Upper lobe of right lung (tissue), 1 donor: ENCODE data around the gene PRAMEF2. TPM values are rescaled to one million over a fixed set of nuclear protein-coding genes. Genes with fewer than 3 reads are reported as not detected.
"Not testable (repeated sequence)": the region's sequence is repeated elsewhere in the genome, so short reads cannot be mapped to it uniquely, and the experiment has no call there.

Experiments
- ATAC-seq: fragments of 200-7000 bp; cut with Tn5 transposase; one replicate; pipeline ENCODE4 v1.9.1; 2020; ENCODE audit warnings: mild to moderate bottlenecking, moderate library complexity
- DNase-seq: peaks from one replicate; pipeline ENCODE4 v3.0.0-alpha.2; 2020
- H3K27ac ChIP-seq: fragments of 200-600 bp; one replicate; pipeline ENCODE4 v1.8.0; 2022
- H3K27me3 ChIP-seq: fragments of 200-600 bp; one replicate; pipeline ENCODE4 v1.8.0; 2022; ENCODE audit warnings: mild to moderate bottlenecking
- H3K36me3 ChIP-seq: fragments of 200-600 bp; one replicate; pipeline ENCODE4 v1.8.0; 2022
- H3K4me1 ChIP-seq: fragments of 200-600 bp; one replicate; pipeline ENCODE4 v1.8.0; 2022
- H3K4me3 ChIP-seq: fragments of 200-600 bp; one replicate; pipeline ENCODE4 v1.8.0; 2022; ENCODE audit warnings: mild to moderate bottlenecking
- H3K9me3 ChIP-seq: fragments of 200-600 bp; one replicate; pipeline ENCODE4 v1.8.0; 2022
- CTCF ChIP-seq: fragments of 200-600 bp; IDR thresholded peaks from one replicate; pipeline ENCODE4 v1.8.0; 2022; ENCODE audit warnings: antibody characterized with exemption
- intact Hi-C: fragments of 100-400 bp; cut with DNase I; formaldehyde crosslinking; loops from one replicate; pipeline ENCODE4 v1.11.0; 2022
- total RNA-seq: library from RNA; stranded (reverse); fragmentation: NEBNext Ultra II Directional; extraction: Animal tissue kit (Norgen Biotek cat#: 25700); gene quantifications from one replicate; pipeline ENCODE4 v1.2.1, GENCODE V29; 2021
- donor health status: DM: no; HTN: yes; CAD: no; lungs with severe emphysema.

PRAMEF2 gene
- total RNA-seq, 1 donor from 2014 or later: not detected

GRCh38 chr1:12851779-12852178 is 5.1 kb upstream of the PRAMEF2 start:
- H3K4me1 ChIP-seq: no peaks in the 10 kb centered on the region
- DNase-seq (no peak), ATAC-seq (no peak)
- no peak for TF ChIP-seq CTCF
- no peaks in the 10 kb centered on the region for H3K9me3 ChIP-seq
- no peaks in the 10 kb centered on the region for H3K27me3 ChIP-seq
- intact Hi-C loops: no loop called here
- no peak overlapping the region for H3K27ac ChIP-seq
- no peaks in the 10 kb centered on the region for H3K36me3 ChIP-seq
- no peak overlapping the region for H3K4me3 ChIP-seq

- intact Hi-C loops, H3K36me3 ChIP-seq, ATAC-seq, DNase-seq, H3K27ac ChIP-seq, H3K27me3 ChIP-seq, H3K4me3 ChIP-seq, H3K4me1 ChIP-seq, H3K9me3 ChIP-seq: not testable (repeated sequence)
These were observed 6.4 kb downstream of the PRAMEF2 start for GRCh38 chr1:12863131-12863880.

GRCh38 chr1:12878453-12878852 is 21.6 kb downstream of the PRAMEF2 start:
- H3K36me3 ChIP-seq, ATAC-seq, H3K27ac ChIP-seq, H3K4me3 ChIP-seq, intact Hi-C loops, H3K4me1 ChIP-seq, H3K27me3 ChIP-seq, H3K9me3 ChIP-seq, DNase-seq: not testable (repeated sequence)

- H3K27me3 ChIP-seq, ATAC-seq, intact Hi-C loops, H3K27ac ChIP-seq, H3K36me3 ChIP-seq, H3K4me1 ChIP-seq, DNase-seq, H3K9me3 ChIP-seq, H3K4me3 ChIP-seq: not testable (repeated sequence)
These were observed 29.2 kb downstream of the PRAMEF2 start, which contains the start of gene PRAMEF4 for GRCh38 chr1:12886101-12886500. Gene PRAMEF4, minus strand, starts transcription at chr1:12886201. Its CDS starts 2,807 bp downstream, at chr1:12883394.

GRCh38 chr1:12898170-12898569 is 41.3 kb downstream of the PRAMEF2 start, which contains the start of gene PRAMEF10:
Gene PRAMEF10, minus strand, starts transcription at chr1:12898270. Its CDS starts 2,423 bp downstream, at chr1:12895847.
- DNase-seq, ATAC-seq, H3K9me3 ChIP-seq, intact Hi-C loops, H3K27me3 ChIP-seq, H3K27ac ChIP-seq, H3K4me1 ChIP-seq, H3K4me3 ChIP-seq, H3K36me3 ChIP-seq: not testable (repeated sequence)

GRCh38 chr1:12899186-12899585 is 42.3 kb downstream of the PRAMEF2 start:
- H3K4me1 ChIP-seq, H3K27ac ChIP-seq, intact Hi-C loops, ATAC-seq, H3K27me3 ChIP-seq, H3K4me3 ChIP-seq, H3K9me3 ChIP-seq, H3K36me3 ChIP-seq, DNase-seq: not testable (repeated sequence)

- ATAC-seq, DNase-seq, H3K27me3 ChIP-seq, H3K4me1 ChIP-seq, H3K36me3 ChIP-seq, H3K27ac ChIP-seq, H3K9me3 ChIP-seq, intact Hi-C loops, H3K4me3 ChIP-seq: not testable (repeated sequence)
These were observed 47.1 kb downstream of the PRAMEF2 start for GRCh38 chr1:12903793-12904572.

Other genes with a start within 250 kb of the PRAMEF2 start
- gene DHRS3, start 238.9 kb upstream of the PRAMEF2 start, total RNA-seq: 106 TPM
- gene AADACL4, start 213.0 kb upstream of the PRAMEF2 start, total RNA-seq: not detected
- not detected for gene AADACL3, start 141.0 kb upstream of the PRAMEF2 start, total RNA-seq
- not detected for gene CFAP107, start 110.9 kb upstream of the PRAMEF2 start, total RNA-seq
- not detected for gene PRAMEF12, start 83.3 kb upstream of the PRAMEF2 start, total RNA-seq
- gene PRAMEF1, start 65.7 kb upstream of the PRAMEF2 start, total RNA-seq: not detected
- not detected for gene PRAMEF11, start 25.7 kb upstream of the PRAMEF2 start, total RNA-seq
- not detected for gene HNRNPCL1, start 8.4 kb upstream of the PRAMEF2 start, total RNA-seq
- not detected for gene PRAMEF4, start 29.1 kb downstream of the PRAMEF2 start, total RNA-seq
- not detected for gene PRAMEF10, start 41.2 kb downstream of the PRAMEF2 start, total RNA-seq
- gene PRAMEF7, start 59.5 kb downstream of the PRAMEF2 start, total RNA-seq: not detected
- gene PRAMEF6, start 90.5 kb downstream of the PRAMEF2 start, total RNA-seq: not detected
- gene PRAMEF27, start 199.5 kb downstream of the PRAMEF2 start, total RNA-seq: not detected
- gene HNRNPCL3, start 203.7 kb downstream of the PRAMEF2 start, total RNA-seq: not detected
- not detected for gene PRAMEF25, start 213.7 kb downstream of the PRAMEF2 start, total RNA-seq